HG02840 (cell line): ENCODE data around the gene SMIM10L2A.
"Not testable (repeated sequence)": the region's sequence is repeated elsewhere in the genome, so short reads cannot be mapped to it uniquely, and the experiment has no call there.

ENCODE experiments used
- ATAC-seq: cut with Tn5 transposase; IDR thresholded peaks from one replicate; pipeline ENCODE4 v1.9.1; 2021; ENCODE audit warnings: mild to moderate bottlenecking, moderate library complexity, moderate number of reproducible peaks; ENCODE audit not compliant: unreplicated experiment, low FRiP score

Gene SMIM10L2A

GRCh38 chrX:135421537-135421931 lies 210 bp upstream of the SMIM10L2A start:
- ATAC-seq: peak; percentile 48

DNA sequence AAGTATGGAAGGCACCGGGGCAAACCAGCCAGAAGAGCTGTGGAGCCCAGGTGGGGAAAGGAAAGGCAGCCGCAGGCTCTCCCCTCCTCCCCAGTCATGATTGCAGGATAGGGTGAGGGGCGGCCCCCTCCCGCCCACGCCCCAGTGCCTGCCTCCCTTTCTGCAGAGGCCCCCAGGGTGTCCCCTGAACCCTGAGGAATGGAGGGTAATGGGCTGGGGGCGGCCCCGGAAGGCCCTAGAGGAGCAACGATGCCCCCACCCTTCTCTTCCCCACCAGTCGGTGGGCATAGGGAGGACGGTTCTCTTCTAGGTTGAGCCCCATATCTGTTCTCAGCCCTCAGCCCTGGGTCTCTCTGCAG lies 1.0 kb downstream of the SMIM10L2A start:
- ATAC-seq: not testable (repeated sequence)

- ATAC-seq: not testable (repeated sequence)
These were observed 1.6 kb downstream of the SMIM10L2A start for GRCh38 chrX:135423173-135423864.

- ATAC-seq: no peak
These were observed 2.7 kb downstream of the SMIM10L2A start for GRCh38 chrX:135424469-135424868.

DNA sequence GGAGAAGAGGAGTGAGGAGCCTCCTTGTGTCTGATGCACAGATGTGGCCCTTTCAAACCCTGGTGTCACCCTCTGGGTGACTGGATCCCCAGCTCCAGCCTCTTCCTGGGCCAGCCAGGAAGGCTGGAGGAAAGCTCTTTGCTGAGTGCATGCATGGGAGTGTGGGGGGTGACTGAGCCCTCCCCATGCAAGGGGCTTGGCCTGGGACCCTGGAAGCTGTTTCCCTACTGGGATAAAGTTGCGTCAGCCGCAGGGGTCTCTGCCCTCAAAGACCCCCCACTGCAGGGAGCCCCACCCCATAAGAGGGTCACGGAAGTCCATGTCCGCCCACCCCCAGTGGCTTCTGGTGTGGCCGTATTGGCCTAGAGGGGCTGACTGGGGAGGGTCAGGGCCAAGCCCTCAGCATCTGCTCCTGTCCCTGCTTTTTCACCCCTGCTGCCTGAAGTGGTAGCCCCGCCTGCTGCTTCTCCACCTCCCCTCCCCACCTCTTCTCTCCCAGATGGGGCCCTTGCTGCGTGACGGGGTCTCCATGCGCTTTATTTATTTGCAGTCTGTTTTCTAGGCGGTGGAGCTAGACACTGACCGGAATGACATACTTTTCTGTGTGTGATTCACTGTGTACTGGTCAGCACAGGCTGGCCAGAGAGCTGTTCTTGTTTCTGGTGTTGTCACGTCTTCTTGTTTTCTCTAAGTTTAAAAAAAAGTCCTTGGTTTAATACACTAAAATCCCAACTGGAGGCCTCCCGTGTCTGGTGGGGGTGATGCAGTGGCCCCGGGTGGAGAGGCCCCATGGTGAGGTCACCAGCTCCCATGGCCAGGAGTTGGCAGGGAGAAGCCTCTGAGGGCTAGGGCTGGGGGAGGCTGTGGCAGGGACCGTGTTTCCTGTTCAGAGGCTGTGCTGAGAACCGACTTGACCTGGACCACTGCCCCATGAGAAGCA lies 3.6 kb downstream of the SMIM10L2A start:
- no peak for ATAC-seq

DNA sequence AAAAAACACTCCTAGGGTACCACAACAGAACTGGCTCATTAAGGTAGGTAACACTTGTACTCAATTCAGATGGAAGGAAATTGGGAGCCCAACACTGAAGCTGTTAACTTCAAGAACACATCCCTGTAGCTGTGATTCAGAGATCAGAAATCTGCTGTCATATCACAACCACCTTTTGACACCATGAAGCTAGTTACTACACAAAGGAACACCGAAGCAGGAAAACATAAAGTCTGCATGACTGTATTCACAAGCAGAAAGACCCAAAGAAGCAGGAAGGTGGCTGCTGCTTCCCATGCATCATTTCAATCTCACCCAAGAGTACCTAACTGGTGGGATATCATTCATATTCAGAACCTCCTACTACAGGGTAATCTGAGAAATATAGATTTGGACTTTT lies 7.7 kb downstream of the SMIM10L2A start:
- no peak for ATAC-seq

GRCh38 chrX:135431886-135432285 lies 10.1 kb downstream of the SMIM10L2A start:
- no peak for ATAC-seq

DNA sequence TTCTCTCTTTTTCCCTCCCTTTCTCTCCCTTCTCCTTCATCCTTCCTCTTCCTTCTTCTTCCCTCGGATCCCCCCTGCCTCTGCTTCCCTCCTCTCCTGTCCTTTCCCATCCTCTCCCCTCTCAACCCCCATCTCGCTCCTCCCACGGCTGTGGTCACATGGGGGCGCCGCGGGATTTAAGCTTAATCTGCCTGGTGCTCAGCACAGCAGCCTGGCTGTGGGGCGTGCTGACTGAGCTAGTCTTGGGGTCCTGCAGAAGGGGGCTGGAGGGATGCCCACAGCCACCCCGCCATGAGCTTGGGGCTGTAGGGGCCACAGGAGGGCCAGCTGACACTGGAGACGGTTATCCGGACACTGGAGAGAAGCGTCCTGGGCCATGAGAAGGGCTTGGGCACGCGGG lies 10.7 kb downstream of the SMIM10L2A start:
- no peak for ATAC-seq

DNA sequence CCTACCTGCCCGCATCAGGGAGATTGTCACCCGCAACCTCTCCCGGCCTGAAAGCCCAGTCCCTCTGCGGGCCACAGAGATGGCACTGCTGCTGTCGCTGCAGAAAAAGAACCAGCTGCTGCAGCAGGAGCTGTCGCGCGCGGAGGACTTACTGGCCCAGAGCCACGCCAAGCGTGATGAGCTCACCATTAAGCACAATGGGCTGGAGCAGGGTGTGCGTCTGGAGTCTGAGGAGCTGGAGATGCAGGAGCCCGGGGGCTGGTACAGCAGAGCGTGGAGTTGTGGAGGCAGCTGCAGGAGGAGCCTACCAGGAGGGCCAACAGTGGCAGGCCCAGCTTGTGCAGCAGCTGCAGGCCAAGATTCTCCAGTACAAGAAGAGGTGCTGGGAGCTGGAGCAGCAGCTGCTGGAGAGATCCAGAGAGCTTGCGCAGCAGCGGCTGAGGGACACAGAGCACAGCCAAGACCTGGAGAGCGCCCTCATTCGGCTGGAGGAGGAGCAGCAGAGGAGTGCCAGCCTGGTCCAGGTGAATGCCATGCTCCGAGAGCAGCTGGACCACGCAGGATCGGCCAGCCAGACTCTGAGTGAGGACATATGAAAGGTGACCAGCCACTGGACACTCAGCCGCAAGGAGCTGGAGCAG lies 11.3 kb downstream of the SMIM10L2A start:
- no peak for ATAC-seq

- ATAC-seq: no peak
These were observed 11.9 kb downstream of the SMIM10L2A start for GRCh38 chrX:135433531-135434257.

DNA sequence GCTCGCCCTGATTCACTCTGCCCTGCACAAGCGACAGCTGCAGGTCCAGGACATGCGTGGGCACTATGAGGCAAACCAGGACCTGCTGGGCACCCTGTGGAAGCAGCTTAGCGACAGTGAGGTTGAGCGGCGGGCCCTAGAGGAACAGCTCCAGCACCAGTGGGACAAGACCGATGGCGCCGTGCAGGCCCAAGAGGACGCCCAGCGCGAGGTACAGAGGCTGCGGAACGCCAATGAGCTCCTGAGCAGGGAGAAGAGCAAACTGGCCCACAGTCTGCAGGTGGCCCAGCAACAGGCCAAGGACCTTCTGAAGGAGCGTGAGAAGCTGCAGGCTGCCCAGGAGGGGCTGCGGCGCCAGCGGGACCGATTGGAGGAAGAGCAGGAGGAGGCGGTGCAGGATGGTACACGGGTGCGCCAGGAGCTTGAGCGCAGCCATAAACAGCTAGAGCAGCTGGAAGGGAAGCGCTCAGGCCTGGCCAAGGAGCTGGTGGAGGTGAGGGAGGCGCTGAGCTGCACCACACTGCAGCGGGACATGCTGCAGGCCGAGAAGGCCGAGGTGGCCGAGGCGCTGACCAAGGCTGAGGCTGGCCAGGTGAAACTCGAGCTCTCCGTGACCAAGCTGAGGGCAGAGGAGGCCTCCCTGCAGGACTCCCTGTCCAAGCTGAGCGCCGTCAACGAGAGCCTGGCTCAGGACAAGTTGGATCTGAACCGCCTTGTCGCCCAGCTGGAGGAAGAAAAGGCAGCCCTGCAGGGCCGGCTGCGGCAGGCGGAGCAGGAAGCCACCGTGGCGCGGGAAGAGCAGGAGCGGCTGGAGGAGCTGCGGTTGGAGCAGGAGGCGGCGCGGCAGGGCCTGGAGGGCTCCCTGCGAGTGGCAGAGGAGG lies 12.8 kb downstream of the SMIM10L2A start:
- no peak for ATAC-seq

DNA sequence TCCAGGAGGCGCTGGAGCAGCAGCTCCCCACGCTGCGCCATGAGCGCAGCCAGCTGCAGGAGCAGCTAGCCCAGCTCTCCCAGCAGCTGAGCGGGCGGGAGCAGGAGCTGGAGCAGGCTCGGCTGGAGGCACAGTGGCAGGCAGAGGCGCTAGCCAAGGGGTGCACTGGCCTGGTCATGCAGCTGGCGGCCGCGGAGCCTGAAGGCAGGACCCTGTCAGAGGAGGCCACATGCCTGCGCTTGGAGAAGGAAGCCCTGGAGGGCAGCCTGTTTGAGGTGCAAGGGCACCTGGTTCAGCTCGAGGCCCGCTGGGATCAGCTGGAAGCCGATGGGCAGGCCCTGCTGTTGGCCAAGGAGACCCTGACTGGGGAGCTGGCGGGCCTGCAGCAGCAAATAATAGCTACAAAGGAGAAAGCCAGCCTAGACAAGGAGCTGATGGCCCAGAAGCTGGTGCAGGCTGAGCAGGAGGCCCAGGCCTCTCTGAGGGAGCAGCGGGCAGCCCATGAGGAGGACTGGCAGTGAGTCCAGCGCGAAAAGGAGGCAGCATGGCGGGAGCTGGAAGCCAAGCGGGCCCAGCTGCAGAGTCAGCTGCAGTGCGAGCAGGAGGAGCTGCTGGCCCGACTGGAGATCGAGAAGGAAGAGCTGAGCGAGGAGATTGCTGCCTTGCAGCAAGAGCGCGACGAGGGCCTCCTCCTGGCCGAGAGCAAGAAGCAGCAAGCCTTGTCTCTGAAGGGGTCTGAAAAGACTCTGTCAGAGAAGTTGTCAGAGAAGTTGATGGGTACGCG lies 13.6 kb downstream of the SMIM10L2A start:
- ATAC-seq: no peak

DNA sequence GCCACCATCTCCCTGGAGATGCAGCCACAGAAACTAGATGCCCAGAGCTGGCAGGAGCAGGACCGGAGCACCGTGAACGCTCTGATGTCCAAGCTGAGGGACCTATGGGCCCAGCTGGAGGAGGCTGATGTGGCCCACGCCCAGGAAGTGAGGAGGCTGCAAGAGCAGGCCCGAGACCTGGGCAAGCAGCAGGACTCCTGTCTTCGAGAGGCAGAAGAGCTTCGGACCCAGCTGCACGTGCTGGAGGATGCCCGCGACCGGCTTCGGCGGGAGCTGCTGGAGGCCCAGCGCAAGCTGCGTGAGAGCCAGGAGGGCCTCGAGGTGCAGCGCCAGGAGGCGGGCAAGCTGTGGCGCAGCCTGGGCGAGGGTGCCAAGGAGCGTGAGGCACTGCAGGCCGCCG lies 14.2 kb downstream of the SMIM10L2A start:
- no peak for ATAC-seq

GRCh38 chrX:135436456-135436855 lies 14.7 kb downstream of the SMIM10L2A start:
- no peak for ATAC-seq

DNA sequence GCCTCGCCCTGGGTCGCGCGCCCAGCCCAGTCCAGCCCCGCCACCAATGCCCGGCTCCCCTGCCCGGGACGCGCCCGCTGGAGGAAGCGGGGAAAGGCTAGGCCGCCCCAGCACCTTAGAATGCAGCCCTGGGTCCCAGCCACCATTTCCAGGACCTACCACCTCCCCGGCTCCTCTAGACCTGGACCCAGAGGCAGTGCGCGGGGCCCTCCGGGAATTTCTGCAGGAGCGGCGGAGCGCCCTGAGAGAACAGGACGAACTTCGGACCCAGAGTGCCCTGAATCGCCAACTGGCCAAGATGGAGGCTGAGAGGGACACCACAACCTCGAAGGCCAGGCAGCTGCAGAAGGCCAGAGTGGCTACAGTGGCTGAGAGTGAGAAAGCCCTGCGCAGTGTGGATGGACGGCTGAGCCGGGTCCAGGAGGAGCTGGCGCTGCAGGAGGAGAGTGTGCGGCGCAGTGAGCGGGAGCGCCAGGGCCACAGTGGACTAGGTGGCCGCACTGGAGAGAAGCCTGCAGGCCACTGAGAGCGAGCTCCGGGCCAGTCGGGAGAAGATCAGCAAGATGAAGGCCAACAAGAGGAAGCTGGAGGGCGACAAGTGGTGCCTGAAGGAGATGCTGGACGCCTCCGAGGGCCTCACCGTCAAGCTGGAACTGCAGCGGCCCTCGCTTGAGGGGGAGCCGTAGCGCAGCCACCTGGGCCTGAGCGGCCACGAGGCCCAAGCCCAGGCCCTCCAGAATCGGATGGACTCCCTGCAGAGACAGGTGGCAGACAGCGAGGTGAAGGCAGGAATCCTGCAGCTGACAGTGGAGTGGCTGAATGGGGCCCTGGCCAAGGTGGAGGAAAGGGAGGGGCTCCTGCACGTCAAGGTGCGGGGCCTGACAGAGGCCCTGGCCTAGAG lies 15.5 kb downstream of the SMIM10L2A start:
- no peak for ATAC-seq

DNA sequence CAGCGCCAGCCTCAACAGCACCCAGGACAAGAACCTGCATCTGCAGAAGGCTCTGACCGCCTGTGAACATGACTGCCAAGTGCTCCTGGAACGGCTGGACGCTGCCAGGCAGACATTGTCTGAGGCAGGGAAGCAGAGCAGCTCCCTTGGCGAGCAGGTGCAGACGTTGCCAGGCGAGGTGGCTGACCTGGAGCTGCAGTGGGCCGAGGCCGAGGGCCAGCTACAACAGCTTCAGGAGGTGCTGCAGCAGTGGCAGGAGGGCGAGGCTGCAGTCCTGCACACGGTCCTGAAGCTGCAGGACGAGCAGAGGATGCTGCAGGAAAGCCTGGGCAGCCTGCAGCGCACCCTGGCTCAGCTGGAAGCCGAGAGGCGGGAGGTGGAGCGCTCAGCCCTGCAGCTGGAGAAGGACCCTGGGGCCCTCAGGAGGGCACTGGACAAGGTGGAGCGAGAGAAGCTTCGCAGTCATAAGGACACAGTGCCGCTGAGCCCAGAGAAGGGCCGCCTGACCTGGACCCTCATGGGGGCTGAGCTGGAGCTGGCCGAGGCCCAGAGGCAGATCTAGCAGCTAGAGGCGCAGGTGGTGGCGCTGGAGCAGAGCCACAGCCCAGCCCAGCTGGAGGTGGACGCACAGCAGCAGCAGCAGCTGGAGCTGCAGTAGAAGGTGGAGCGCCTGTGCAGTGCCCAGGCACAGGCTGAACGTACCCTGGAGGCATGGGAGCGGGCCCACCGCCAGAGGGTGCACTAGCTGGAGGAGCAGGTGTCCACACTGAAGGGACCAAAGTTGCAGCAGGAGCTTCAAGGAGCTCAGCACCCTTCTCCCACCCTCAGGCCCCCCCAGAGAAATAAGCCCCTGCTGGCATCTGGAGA lies 16.4 kb downstream of the SMIM10L2A start:
- ATAC-seq: no peak

DNA sequence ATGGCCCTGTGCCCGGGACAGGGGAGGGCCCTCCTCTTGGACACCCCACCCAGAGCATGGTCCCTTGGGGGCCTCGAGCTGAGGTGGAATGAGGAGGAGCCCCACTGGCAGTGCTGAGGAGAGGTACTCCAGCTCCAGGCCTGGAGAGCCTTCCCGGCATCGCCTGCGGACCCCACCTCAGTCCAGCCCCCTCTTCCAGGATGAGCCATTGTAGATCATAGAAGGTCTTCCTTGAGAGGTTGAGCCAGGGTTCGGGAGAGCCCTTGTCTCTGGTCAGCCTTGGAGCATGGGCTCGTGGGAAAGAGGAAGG lies 16.9 kb downstream of the SMIM10L2A start:
- ATAC-seq: no peak
